ENCODE measurements around the gene CDKN2B.

- no peak; the same call in 1 of the 2 replicates for TF ChIP-seq CTCF (conservative IDR thresholded peaks at IDR 0.05; ENCODE audit: low read depth, low read length)
- no peak for TF ChIP-seq CEBPB (IDR thresholded peaks at IDR 0.05; ENCODE audit: low read depth, low read length)
- TF ChIP-seq POLR2A (IDR thresholded peaks at IDR 0.05; ENCODE audit: low read depth, low read length), result no peak
- no peak for TF ChIP-seq MXI1 (IDR thresholded peaks at IDR 0.05; ENCODE audit: borderline replicate concordance, low read depth, low read length)
- no peak for TF ChIP-seq RAD21 (IDR thresholded peaks at IDR 0.05; ENCODE audit: low read length)
- no peak for TF ChIP-seq BHLHE40 (IDR thresholded peaks at IDR 0.05; ENCODE audit: low read depth, low read length)
- no peak for TF ChIP-seq RCOR1 (IDR thresholded peaks at IDR 0.05; ENCODE audit: insufficient replicate concordance, low read length)
- TF ChIP-seq MAZ (IDR thresholded peaks at IDR 0.05; ENCODE audit: borderline replicate concordance, low read depth, low read length), result no peak
- no peak for TF ChIP-seq SMC3 (IDR thresholded peaks at IDR 0.05; ENCODE audit: low read depth, low read length)
- no peak for TF ChIP-seq USF2 (IDR thresholded peaks at IDR 0.05; ENCODE audit: low read depth, low read length)
- TF ChIP-seq RFX5 (IDR thresholded peaks at IDR 0.05; ENCODE audit: low read depth, low read length), result no peak
- no peak for TF ChIP-seq ELK1 (IDR thresholded peaks at IDR 0.05; ENCODE audit: borderline replicate concordance, low read depth, low read length)
- TF ChIP-seq FOS (IDR thresholded peaks at IDR 0.05; ENCODE audit: low read depth, low read length), result no peak
Measured at GRCh38 chr9:21993893-21994555, 15.1 kb downstream of the CDKN2B start, which contains the start of gene CDKN2A.

Data from IMR-90 (cell line).